ENCODE data around the gene RPS21. TPM values are rescaled to one million over a fixed set of nuclear protein-coding genes. Genes with fewer than 3 reads are reported as not detected.

Gene RPS21
- total and polyA plus RNA-seq, 2 of the 13 experiments (the other 11 are each of a cell fraction or from before 2014, with no cell fraction given): 2,647 to 11,063 TPM

DNA sequence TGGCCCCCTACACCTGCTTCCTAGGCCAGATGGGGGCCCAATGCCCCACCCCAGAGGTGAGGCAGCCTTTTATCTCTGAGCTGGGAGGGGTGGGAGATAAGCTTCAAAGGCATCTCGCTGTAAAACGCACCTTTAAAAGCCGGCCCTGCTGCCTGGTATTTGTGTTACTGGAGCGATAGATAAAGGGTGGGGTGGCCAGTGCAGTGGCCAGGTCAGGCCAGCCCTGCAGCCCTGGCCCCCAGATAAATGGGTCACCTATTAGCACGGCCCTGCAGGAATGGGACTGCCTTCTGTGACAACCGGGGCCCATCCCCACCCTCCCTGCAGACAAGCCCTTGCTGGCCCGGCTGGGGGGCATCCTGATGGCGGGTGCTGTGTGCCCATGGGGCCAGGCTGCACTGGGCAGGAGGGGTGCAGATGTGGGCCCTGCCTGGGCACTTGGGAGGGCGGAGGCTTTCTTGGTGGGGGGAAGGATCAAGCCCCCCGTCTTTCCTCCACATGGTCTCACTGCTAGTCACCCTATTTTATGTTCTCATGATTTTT lies 43.5 kb downstream of the RPS21 start (continued):
- TF ChIP-seq TFE3 (CRISPR knock-in tag; IDR thresholded peaks at IDR 0.05) (no peak), TEAD3 (CRISPR knock-in tag; optimal IDR thresholded peaks at IDR 0.05; ENCODE audit: borderline replicate concordance) (peak; percentile 31), PHB2 (IDR thresholded peaks at IDR 0.05; ENCODE audit: partially characterized antibody) (no peak), ZSCAN12 (CRISPR knock-in tag; IDR thresholded peaks at IDR 0.05) (no peak), ZHX2 (IDR thresholded peaks at IDR 0.05; ENCODE audit: low read depth) (no peak), ZHX2 (CRISPR knock-in tag; IDR thresholded peaks at IDR 0.05; ENCODE audit: borderline replicate concordance) (no peak), ZNF652 (CRISPR knock-in tag; IDR thresholded peaks at IDR 0.05; ENCODE audit: borderline replicate concordance, low read depth) (no peak), MTA3 (CRISPR knock-in tag; IDR thresholded peaks at IDR 0.05) (no peak), PATZ1 (CRISPR knock-in tag; IDR thresholded peaks at IDR 0.05) (peak; percentile 98), SMYD3 (CRISPR knock-in tag; IDR thresholded peaks at IDR 0.05) (no peak), ZNF724P (CRISPR knock-in tag; IDR thresholded peaks at IDR 0.05; ENCODE audit: borderline replicate concordance) (no peak), ZNF251 (CRISPR knock-in tag; IDR thresholded peaks at IDR 0.05) (no peak), HNF4G (IDR thresholded peaks at IDR 0.05; ENCODE audit: borderline replicate concordance, low read depth, low read length) (no peak), HNF4G (CRISPR knock-in tag; IDR thresholded peaks at IDR 0.05; ENCODE audit: borderline replicate concordance, low read depth) (no peak), SP1 (IDR thresholded peaks at IDR 0.05) (no peak), SP1 (CRISPR knock-in tag; IDR thresholded peaks at IDR 0.05) (no peak), CERS6 (CRISPR knock-in tag; IDR thresholded peaks at IDR 0.05) (no peak), ZKSCAN5 (CRISPR knock-in tag; IDR thresholded peaks at IDR 0.05) (no peak), FOXO1 (CRISPR knock-in tag; IDR thresholded peaks at IDR 0.05) (0 out of 2 replicates have a peak, but pooled peaks have one; percentile 10), ZNF256 (CRISPR knock-in tag; conservative IDR thresholded peaks at IDR 0.05) (no peak), ZNF296 (CRISPR knock-in tag; conservative IDR thresholded peaks at IDR 0.05) (peak; percentile 74; the same call in 1 of the 2 replicates)

Measured in HepG2 (cell line).